Mucosa of rectum (tissue), 2 donors: Measurements from ENCODE around the gene TCTN1.
"Not testable (repeated sequence)": the region's sequence is repeated elsewhere in the genome, so short reads cannot be mapped to it uniquely, and the experiment has no call there.

ENCODE experiments used
- H3K27ac ChIP-seq, 2 donors: one replicate each; pipeline ENCODE4 v1.7.0; 2013; ENCODE audit warnings: inconsistent platforms in 2 of 2, low read depth in 2 of 2, low read length in 2 of 2
- H3K27me3 ChIP-seq, 2 donors: one replicate each; pipeline ENCODE4 v1.7.0; 2013; ENCODE audit warnings: low read length in 2 of 2; ENCODE audit not compliant: control insufficient read depth in 2 of 2, insufficient read depth in 2 of 2
- H3K36me3 ChIP-seq, 2 donors: one replicate each; pipeline ENCODE4 v1.7.0; 2013; ENCODE audit warnings: low read length in 2 of 2; ENCODE audit not compliant: control insufficient read depth in 2 of 2, insufficient read depth in 2 of 2
- H3K4me1 ChIP-seq, 2 donors: one replicate each; pipeline ENCODE4 v1.7.0; 2013; ENCODE audit warnings: low read length in 2 of 2, mild to moderate bottlenecking in 1 of 2; ENCODE audit not compliant: control insufficient read depth in 2 of 2, insufficient read depth in 2 of 2
- H3K4me3 ChIP-seq, 2 donors: one replicate each; pipeline ENCODE4 v1.7.0; 2013; ENCODE audit warnings: low read length in 2 of 2
- H3K9ac ChIP-seq, 2 donors: one replicate each; pipeline ENCODE4 v1.7.0; 2013; ENCODE audit warnings: low read length in 2 of 2, low read depth in 1 of 2, mild to moderate bottlenecking in 1 of 2
- H3K9me3 ChIP-seq, 2 donors: one replicate each; pipeline ENCODE4 v1.7.0; 2013; ENCODE audit warnings: low read length in 2 of 2; ENCODE audit not compliant: control insufficient read depth in 2 of 2
- donor health status: healthy.
- donor health status: Normal muscosa, but diverticular disease.

Gene TCTN1

GRCh38 chr12:110613771-110614684, at the start of gene TCTN1:
TSS of gene TCTN1 (plus strand) at chr12:110614129. CDS start at chr12:110614183, 54 bp downstream.
- Histone ChIP-seq H3K4me1 (peaks cover 4% of the 10 kb centered on the region in 2 donors), H3K27ac (peak within 1 kb of the TSS in 1 of 2 donors; percentile 48), H3K27me3 (no peaks in the 10 kb centered on the region), H3K9ac (peak within 1 kb of the TSS; percentile 75 to 83), H3K9me3 (no peaks in the 10 kb centered on the region), H3K36me3 (peaks cover 0 to 2% of the 10 kb centered on the region in 2 donors), H3K4me3 (peak within 1 kb of the TSS; percentile 81 to 86)

GRCh38 chr12:110564471-110564991, 49.4 kb upstream of the TCTN1 start:
- Histone ChIP-seq H3K27ac (peak overlapping the region in 1 of 2 donors; percentile 17), H3K27me3 (no peaks in the 10 kb centered on the region), H3K4me1 (peaks cover 12 to 17% of the 10 kb centered on the region in 2 donors), H3K9ac (no peak overlapping the region), H3K9me3 (no peaks in the 10 kb centered on the region), H3K36me3 (no peaks in the 10 kb centered on the region), H3K4me3 (no peak overlapping the region)

- no peak overlapping the region for H3K9ac ChIP-seq
- H3K4me1 ChIP-seq: peaks cover 12 to 17% of the 10 kb centered on the region in 2 donors
- H3K4me3 ChIP-seq: no peak overlapping the region
- H3K27ac ChIP-seq: no peak overlapping the region
- H3K36me3 ChIP-seq: no peaks in the 10 kb centered on the region
- H3K27me3 ChIP-seq: no peaks in the 10 kb centered on the region
- no peaks in the 10 kb centered on the region for H3K9me3 ChIP-seq
Observed at GRCh38 chr12:110565894-110566871, 47.7 kb upstream of the TCTN1 start.

- Histone ChIP-seq H3K9me3 (peaks cover 0 to 3% of the 10 kb centered on the region in 2 donors), H3K36me3 (no peaks in the 10 kb centered on the region), H3K27ac (no peak overlapping the region), H3K4me3 (no peak overlapping the region), H3K9ac (no peak overlapping the region), H3K4me1 (peaks cover 12 to 17% of the 10 kb centered on the region in 2 donors), H3K27me3 (no peaks in the 10 kb centered on the region)
Observed at GRCh38 chr12:110566993-110567392, 46.9 kb upstream of the TCTN1 start.

GRCh38 chr12:110568752-110569151, 45.2 kb upstream of the TCTN1 start:
- peaks cover 0 to 3% of the 10 kb centered on the region in 2 donors for H3K9me3 ChIP-seq
- H3K27me3 ChIP-seq: no peaks in the 10 kb centered on the region
- no peaks in the 10 kb centered on the region for H3K36me3 ChIP-seq
- no peak overlapping the region for H3K27ac ChIP-seq
- H3K9ac ChIP-seq: no peak overlapping the region
- no peak overlapping the region for H3K4me3 ChIP-seq
- H3K4me1 ChIP-seq: peaks cover 7 to 16% of the 10 kb centered on the region in 2 donors

GRCh38 chr12:110569838-110570237, 44.1 kb upstream of the TCTN1 start:
- not testable (repeated sequence) for H3K36me3 ChIP-seq, H3K4me3 ChIP-seq, H3K9ac ChIP-seq, H3K27ac ChIP-seq, H3K9me3 ChIP-seq, H3K27me3 ChIP-seq
- H3K4me1 ChIP-seq: peaks cover 4 to 15% of the 10 kb centered on the region in 2 donors

GRCh38 chr12:110570798-110571197, 43.1 kb upstream of the TCTN1 start:
- not testable (repeated sequence) for H3K4me3 ChIP-seq, H3K27ac ChIP-seq, H3K9ac ChIP-seq, H3K27me3 ChIP-seq, H3K36me3 ChIP-seq, H3K9me3 ChIP-seq
- H3K4me1 ChIP-seq: peaks cover 13 to 18% of the 10 kb centered on the region in 2 donors

- Histone ChIP-seq H3K36me3 (no peaks in the 10 kb centered on the region), H3K27me3 (no peaks in the 10 kb centered on the region), H3K9ac (no peak overlapping the region), H3K4me1 (peaks cover 29 to 40% of the 10 kb centered on the region in 2 donors), H3K4me3 (no peak overlapping the region), H3K9me3 (peaks cover 0 to 3% of the 10 kb centered on the region in 2 donors), H3K27ac (peak overlapping the region; percentile 48 to 56)
Observed at GRCh38 chr12:110574044-110574443, 39.9 kb upstream of the TCTN1 start.

GRCh38 chr12:110574717-110575230, 39.2 kb upstream of the TCTN1 start:
- peaks cover 35 to 47% of the 10 kb centered on the region in 2 donors for H3K4me1 ChIP-seq
- H3K27me3 ChIP-seq, H3K36me3 ChIP-seq, H3K9me3 ChIP-seq: not testable (repeated sequence)
- peak overlapping the region; percentile 56 to 80 for H3K27ac ChIP-seq
- peak overlapping the region in 1 of 2 donors; percentile 38 for H3K9ac ChIP-seq
- peak overlapping the region in 1 of 2 donors; percentile 27 for H3K4me3 ChIP-seq
